Transverse colon (tissue), 4 donors: ENCODE data around the gene DNAH12.

Source experiments
- CTCF ChIP-seq, 5 experiments: fragments of 200-600 bp in 3 of 5; fragments of 450-650 bp in 2 of 5; sonication (generic) in 3 of 5; IDR thresholded peaks; 1 replicate in 2 of 5; 2 replicates in 3 of 5; pipeline ENCODE4 v1.5.1; 2016 to 2017; ENCODE audit warnings: antibody characterized with exemption in 5 of 5, inconsistent platforms in 3 of 5, mild to moderate bottlenecking in 2 of 5, moderate library complexity in 1 of 5
- EP300 ChIP-seq: sonication (generic); formaldehyde crosslinking; IDR thresholded peaks from one replicate; pipeline ENCODE4 v1.6.1; 2017; ENCODE audit warnings: antibody characterized with exemption, low read depth
- POLR2AphosphoS5 ChIP-seq, 3 donors: sonication (generic); formaldehyde crosslinking; IDR thresholded peaks; one replicate each; pipeline ENCODE4 v1.6.1; 2016; ENCODE audit warnings: antibody characterized with exemption in 3 of 3

- no peak for TF ChIP-seq CTCF (IDR thresholded peaks at IDR 0.05)
- no peak for TF ChIP-seq EP300
- TF ChIP-seq POLR2AphosphoS5 (IDR thresholded peaks at IDR 0.05): no peak
These were observed 2.5 kb upstream of the DNAH12 start for GRCh38 chr3:57546616-57547015.
